ENCODE measurements around the gene LMOD3.

The LMOD3 gene

GRCh38 chr3:69087030-69087791, 35.2 kb downstream of the LMOD3 start:
- TF ChIP-seq ZFX (IDR thresholded peaks at IDR 0.05; ENCODE audit: borderline replicate concordance) = no peak
- TF ChIP-seq, protein P1, sequence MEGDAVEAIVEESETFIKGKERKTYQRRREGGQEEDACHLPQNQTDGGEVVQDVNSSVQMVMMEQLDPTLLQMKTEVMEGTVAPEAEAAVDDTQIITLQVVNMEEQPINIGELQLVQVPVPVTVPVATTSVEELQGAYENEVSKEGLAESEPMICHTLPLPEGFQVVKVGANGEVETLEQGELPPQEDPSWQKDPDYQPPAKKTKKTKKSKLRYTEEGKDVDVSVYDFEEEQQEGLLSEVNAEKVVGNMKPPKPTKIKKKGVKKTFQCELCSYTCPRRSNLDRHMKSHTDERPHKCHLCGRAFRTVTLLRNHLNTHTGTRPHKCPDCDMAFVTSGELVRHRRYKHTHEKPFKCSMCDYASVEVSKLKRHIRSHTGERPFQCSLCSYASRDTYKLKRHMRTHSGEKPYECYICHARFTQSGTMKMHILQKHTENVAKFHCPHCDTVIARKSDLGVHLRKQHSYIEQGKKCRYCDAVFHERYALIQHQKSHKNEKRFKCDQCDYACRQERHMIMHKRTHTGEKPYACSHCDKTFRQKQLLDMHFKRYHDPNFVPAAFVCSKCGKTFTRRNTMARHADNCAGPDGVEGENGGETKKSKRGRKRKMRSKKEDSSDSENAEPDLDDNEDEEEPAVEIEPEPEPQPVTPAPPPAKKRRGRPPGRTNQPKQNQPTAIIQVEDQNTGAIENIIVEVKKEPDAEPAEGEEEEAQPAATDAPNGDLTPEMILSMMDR (IDR thresholded peaks at IDR 0.05) = no peak
- peak overlapping the region; percentile 87 for H3K27ac ChIP-seq

DNA sequence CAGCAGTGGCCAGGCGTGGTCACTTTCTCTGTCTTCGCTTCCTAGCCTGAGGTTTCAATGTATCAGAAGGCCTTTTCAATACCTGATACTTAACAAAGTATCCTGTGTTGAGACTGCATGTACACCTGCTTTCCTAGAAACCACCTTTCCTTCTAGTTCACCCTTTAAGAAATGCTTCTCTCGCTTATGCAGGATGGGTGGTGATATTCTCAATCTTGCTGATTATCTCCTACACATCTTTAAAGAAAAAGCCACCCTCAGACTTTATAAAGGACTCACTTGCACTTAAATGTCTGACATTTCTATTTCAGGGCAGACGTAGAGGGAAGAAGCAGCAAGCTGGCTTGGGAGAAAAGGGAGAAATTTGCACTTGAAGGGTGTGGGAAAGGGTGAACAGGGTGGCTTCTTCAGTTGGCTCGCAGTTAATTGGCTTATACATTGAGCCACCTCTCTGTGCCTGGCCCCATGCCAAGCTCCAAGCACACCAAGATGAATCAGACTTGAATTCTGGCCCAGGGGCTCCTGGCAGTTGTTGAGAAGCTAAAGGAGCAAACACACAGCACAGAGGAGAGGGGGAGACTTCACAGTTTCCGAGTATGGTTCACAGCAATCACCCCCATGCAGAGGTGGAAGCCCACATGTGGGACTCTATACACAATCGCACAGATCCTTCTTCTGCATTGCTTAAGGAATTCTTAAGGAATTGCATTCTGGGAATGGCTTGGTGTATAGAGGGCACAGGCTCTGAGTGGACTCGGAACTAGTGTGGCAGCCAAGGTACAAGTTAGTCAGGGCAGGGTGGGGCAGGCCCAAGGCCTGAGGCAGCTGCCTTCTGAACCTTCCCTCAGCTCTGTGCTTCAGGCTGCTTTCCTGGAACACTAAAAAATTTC, 36.3 kb downstream of the LMOD3 start:
- TF ChIP-seq, protein P1 (IDR thresholded peaks at IDR 0.05) = no peak
- no peak for TF ChIP-seq ZFX (IDR thresholded peaks at IDR 0.05; ENCODE audit: borderline replicate concordance)
- H3K27ac ChIP-seq = peak overlapping the region; percentile 87

DNA sequence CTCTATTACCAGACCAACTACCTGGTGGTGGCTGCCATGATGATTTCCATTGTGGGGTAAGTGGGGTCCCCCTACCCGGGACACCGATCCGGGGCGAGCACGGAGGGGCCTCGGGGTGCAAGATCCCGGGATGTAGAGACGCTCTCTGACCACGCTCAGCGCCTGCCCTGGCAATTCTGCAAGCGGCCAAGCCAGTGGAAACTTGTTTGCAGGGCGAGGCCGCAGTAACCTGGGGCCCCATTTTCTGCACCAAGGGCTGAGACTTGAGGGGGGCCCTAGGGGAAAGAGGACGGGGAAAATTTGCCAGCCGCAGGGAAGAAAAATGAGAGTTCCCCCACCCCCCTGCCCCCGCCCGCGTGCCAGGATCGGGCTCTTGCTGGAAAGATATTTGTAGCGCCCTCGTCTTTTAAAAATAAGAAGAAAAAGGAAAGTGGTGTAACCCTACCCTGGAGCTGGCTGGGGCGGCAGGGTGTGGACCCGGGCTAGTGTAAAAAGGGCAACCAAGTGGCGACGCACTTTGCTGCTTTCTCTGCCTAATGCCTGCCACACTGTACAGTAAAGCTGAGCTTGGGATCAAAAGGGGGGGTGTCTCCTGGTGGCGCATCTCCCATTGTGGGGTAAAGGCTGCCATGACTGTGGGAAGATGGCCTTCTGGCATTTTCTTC, 37.1 kb downstream of the LMOD3 start:
- no peak for TF ChIP-seq ZFX (IDR thresholded peaks at IDR 0.05; ENCODE audit: borderline replicate concordance)
- TF ChIP-seq, protein P1 (IDR thresholded peaks at IDR 0.05) = no peak

GRCh38 chr3:69084326-69085167, 37.8 kb downstream of the LMOD3 start, which contains the start of gene ARL6IP5:
Gene ARL6IP5, plus strand, starts transcription at chr3:69084937. Its CDS starts 111 bp downstream, at chr3:69085048.
- peak within 1 kb of the TSS; percentile 87 for H3K27ac ChIP-seq
- TF ChIP-seq, protein P1 (IDR thresholded peaks at IDR 0.05) = no peak
- no peak for TF ChIP-seq ZFX (IDR thresholded peaks at IDR 0.05; ENCODE audit: borderline replicate concordance)

More for the DNA sequence above, 37.1 kb downstream of the LMOD3 start:
- H3K27ac ChIP-seq = peak overlapping the region; percentile 87

- H3K27ac ChIP-seq = no peak overlapping the region
- TF ChIP-seq, protein P1 (IDR thresholded peaks at IDR 0.05) = no peak
- no peak for TF ChIP-seq ZFX (IDR thresholded peaks at IDR 0.05; ENCODE audit: borderline replicate concordance)
Observed at GRCh38 chr3:69082805-69083204, 39.6 kb downstream of the LMOD3 start.

DNA sequence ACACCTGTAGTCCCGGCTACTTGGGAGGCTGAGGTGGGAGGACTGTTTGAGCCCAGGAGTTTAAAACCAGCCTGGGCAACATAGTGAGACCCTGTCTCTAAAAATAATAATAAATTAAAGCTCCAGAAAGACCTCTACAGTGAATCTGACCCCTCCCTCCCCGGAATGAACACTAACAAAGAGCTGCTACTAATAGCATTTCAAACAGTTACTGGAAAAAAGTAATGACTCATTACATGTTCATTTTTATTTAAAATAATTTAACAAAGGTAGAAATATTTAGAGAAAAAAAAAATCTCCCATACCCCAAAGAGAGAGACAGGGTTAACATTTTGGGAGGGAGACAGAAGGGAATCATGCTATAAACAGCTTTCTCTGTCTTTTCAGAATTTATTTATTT, 40.0 kb downstream of the LMOD3 start:
- no peak overlapping the region for H3K27ac ChIP-seq
- TF ChIP-seq ZFX (IDR thresholded peaks at IDR 0.05; ENCODE audit: borderline replicate concordance) = no peak
- TF ChIP-seq, protein P1 (IDR thresholded peaks at IDR 0.05) = no peak

All from 22Rv1 (cell line).